ENCODE measurements around the gene CPXM2.

Gene CPXM2

DNA sequence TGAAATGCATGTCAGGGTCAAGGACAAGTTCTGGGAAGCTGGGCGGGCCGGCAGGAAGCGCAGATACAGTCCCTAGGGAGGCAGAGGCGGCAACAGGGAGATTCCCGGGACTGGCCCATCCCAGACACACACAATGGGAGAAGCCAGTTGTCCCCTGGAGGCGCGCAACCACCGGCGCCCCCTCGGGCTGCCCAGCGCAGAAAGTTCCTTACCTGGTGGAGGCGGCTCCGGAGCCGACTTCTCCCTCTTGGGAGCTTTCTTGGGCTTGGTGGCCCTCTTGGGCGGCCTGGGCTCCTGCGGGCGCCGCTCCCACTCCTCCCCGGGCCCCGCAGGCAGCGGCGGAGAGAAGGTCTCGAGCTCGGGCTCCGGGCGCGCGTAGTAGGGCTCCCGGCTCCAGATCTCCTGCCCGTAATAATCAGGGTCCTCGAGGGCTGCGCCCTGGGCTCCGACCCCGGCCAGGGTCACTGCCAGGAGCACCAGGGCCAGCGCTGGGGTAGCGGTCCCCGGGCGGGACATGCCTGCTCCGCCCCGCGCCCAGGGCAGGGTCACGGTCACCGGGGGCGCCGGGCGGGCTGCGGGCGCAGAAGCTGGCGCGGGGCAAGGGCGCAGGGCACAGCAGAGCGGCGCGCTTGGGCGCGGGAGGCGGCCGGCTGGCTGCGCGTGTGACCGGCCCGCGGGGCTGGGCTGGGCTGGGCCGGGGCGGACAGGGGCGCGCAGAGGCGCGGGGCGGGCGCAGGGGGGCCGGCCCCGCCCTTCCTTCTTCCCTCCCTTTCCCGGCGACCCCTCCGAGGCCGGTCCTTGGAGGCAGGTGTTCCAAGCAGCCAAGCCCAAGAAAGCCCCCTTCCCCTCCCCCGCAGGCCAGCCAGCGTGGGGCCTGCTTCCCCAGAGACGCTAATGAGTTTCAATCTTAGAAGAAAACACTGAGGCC is at the start of gene CPXM2:
Gene CPXM2, minus strand, starts transcription at position 664 of the 928 bp plus-strand sequence. Its CDS starts 148 bp downstream, at position 516.
- FAIRE-seq (no peak), DNase-seq (ENCODE audit: low spot score) (no peak)

DNA sequence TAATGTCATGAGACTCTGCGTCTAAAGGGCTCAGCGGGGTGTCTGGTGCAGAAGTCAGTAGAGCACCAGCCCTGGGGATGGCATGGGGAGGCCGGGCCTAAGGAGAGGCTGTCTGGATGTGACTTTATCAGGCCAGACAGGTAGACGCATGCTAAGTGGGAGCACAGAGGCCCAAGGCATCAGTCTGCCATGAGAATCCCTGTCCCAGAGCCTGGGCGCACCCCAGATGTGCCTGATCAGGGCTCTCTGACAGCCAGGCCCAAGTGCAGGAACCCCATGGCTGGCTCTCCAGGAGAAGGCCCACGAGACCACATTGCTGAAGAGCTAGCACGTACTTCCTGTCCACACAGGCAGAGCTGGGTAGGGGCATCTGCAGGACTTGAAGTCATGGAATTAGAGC is 48.0 kb upstream of the CPXM2 start:
- FAIRE-seq (no peak), DNase-seq (ENCODE audit: low spot score) (no peak)

GRCh38 chr10:123938890-123939289 is 47.3 kb upstream of the CPXM2 start:
- DNase-seq (ENCODE audit: low spot score) (no peak), FAIRE-seq (no peak)

DNA sequence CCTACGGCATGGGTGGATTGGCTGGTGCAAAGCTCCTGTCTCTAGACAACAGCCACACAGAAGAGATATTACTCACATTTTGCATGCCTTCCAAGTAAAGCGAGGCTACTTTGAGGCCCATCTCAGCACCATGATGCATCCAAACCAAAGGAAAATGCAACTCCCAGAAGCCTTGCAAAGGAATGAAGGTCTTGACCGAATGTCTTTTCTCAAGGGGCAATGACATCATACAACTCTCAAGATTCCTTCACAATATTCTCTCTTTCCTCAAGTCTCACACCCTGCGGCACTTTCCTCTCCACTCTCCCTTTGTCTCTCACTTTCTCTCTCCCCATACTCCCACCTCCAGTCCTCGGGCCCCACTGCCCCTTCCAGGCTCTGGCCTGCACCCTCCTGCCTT is 44.8 kb upstream of the CPXM2 start:
- FAIRE-seq = no peak

DNA sequence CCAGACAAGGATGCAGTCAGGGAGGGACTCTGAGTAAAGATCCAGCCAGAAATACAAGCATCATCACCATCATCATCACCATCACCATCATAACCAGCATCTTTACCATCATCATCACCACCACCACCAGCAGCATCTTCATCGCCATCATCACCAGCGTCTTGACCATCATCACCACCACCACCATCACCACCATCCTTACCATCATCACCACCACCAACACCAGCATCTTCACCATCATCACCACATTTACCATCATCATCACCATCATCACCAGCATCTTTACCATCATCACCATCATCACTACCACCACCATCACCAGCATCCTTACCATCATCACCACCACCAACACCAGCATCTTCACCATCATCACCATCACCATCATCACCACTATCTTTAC is 44.1 kb upstream of the CPXM2 start:
- DNase-seq (ENCODE audit: low spot score) (no peak), FAIRE-seq (no peak)

More for the DNA sequence above, 44.8 kb upstream of the CPXM2 start:
- no peak for DNase-seq (ENCODE audit: low spot score)

DNA sequence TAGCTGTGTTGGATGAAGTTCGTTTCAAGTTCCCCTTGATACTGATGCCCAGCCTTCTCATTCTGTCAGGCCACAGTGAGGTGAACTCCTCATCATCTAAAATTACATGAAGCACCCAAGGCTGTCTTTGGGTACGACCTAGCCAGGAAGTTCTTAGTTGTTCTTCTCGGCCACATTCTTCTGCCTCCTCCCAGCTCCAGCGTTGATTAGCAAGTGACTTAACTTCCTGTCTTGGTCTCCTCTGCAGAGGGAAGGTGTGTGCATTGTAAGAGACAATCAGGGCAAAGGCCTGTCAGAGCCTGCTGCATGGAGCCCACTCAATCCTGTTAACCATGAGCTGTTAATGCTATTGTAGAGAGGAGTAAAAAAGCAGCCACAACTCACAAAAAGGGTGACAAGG is 43.2 kb upstream of the CPXM2 start:
- DNase-seq (ENCODE audit: low spot score) (no peak), FAIRE-seq (no peak)

DNA sequence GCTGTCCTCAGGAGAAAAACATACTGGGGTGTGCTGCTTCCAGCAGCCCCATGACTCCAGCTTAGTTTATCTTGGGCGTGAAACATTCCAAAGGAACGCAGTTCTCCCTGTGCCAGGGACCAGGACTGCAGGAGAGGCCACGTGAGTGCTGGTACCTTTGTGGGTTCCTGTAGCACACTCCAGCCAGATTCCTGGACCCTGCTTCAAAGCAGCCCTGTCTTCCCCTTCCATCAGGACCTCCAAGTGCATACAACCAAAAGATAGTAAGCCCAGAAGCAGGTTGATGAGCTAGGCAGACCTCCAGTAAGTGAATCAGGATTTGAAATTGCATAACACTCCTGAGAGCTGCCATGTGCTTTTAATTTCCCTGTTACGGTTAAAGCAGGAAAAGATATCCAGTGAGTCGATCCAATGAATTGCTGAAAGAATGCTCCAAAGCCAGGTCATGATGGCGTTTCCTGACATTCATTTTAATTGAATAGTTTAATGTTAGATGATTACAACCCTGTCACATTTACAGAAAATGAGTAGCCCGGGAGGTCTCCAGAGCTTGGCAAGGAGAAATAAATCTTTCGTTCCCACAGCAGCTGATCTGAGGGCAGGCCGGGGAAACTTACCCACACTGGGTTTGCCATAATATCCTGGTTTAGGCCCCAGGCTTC is 38.9 kb upstream of the CPXM2 start:
- FAIRE-seq (no peak), DNase-seq (ENCODE audit: low spot score) (no peak)

GRCh38 chr10:123929791-123930190 is 38.2 kb upstream of the CPXM2 start:
- DNase-seq (ENCODE audit: low spot score) (no peak), FAIRE-seq (no peak)

- DNase-seq (ENCODE audit: low spot score) (no peak), FAIRE-seq (no peak)
These were observed 36.8 kb upstream of the CPXM2 start for GRCh38 chr10:123928427-123928826.

- DNase-seq (ENCODE audit: low spot score) = peak; percentile 61
These were observed 35.0 kb upstream of the CPXM2 start for GRCh38 chr10:123926401-123927264.

GRCh38 chr10:123922126-123922525 is 30.5 kb upstream of the CPXM2 start:
- FAIRE-seq = no peak
- DNase-seq (ENCODE audit: low spot score) = no peak

More at GRCh38 chr10:123926401-123927264, 35.0 kb upstream of the CPXM2 start:
- no peak for FAIRE-seq

DNA sequence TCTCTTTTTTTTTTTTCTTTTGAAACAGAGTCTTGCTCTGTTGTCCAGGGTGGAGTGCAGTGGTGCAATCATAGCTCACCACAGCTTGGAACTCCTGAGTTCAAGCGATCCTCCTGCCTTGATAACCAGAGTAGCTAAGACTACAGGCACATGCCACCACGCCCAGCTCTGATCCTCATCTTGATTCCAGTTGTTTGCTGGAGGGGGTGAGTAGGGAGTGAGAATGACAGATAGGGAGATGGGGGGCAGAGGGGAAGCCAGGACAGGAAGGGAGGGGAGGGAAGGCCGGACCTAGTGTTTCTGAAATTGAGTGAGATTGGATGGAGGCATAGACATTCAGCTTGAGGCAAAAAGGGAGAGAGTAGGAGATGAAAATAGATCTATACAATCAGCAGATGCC is 25.2 kb upstream of the CPXM2 start:
- DNase-seq (ENCODE audit: low spot score) (no peak), FAIRE-seq (no peak)

GRCh38 chr10:123913688-123914268 is 22.2 kb upstream of the CPXM2 start:
- DNase-seq (ENCODE audit: low spot score) (no peak), FAIRE-seq (no peak)

- no peak for FAIRE-seq
- no peak for DNase-seq (ENCODE audit: low spot score)
These were observed 21.3 kb upstream of the CPXM2 start for GRCh38 chr10:123912871-123913270.

DNA sequence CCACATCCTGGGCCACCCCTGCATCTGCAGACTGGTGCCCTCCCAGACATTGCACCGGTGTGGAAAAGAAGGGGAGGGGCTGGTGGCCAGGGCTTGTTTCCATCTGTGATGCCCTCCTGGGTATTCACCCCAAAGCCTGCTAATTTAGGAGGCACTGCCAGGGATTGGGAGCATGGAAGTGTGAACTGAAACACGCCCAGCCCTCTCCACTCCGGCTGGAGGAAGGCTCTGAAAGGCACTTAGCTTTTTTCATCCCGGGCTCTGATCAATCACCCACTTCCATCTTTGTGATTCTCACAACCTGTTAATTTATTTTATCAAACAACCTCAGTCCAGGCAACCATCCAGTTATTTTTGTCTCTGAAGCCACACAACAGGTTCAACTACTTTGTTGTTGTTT is 20.9 kb upstream of the CPXM2 start:
- DNase-seq (ENCODE audit: low spot score) (no peak), FAIRE-seq (no peak)

DNA sequence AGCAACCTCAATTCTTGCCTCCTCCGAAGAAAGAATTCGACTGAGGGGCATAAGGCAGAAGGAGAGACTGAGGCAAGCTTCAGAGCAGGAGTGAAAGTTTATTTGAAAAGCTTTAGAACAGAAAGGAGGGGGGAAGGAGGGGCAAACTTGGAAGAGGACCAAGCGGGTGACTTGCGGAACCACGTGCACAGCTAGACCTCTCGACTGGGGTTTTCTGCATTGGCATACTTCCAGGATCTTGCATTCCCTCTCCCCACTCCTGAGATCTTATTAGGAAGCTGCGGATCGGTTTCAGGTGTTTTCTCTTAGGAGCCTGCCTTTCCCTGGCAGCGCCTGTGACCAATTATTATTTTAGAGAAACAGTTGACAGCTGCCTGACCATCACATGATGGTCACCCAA is 20.3 kb upstream of the CPXM2 start:
- DNase-seq (ENCODE audit: low spot score) = no peak
- FAIRE-seq = no peak

- no peak for FAIRE-seq
These were observed 18.3 kb upstream of the CPXM2 start for GRCh38 chr10:123909866-123910265.

DNA sequence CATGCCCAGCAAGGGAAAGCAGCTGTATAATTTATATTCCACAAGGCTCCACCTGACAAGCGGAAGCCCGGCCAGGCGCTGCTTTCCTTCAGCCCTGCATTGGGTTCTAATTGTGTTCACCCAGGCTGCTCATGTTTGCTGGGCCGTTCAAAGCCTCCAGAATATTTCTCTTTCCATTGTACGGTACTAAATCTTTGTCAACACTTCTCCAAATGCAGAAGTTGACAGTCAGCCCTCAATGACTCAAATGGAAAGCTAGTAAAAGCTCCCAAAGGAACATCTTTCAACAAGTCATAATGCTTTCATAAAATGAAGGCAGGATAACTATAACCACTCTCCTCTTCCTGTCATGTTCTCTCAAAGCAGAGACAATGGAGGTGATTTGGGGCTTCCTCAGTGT is 17.8 kb upstream of the CPXM2 start:
- FAIRE-seq (no peak), DNase-seq (ENCODE audit: low spot score) (no peak)

More at GRCh38 chr10:123909866-123910265, 18.3 kb upstream of the CPXM2 start:
- DNase-seq (ENCODE audit: low spot score) = no peak

- no peak for FAIRE-seq
These were observed 16.8 kb upstream of the CPXM2 start for GRCh38 chr10:123908379-123908778.

GRCh38 chr10:123906884-123907652 is 15.5 kb upstream of the CPXM2 start:
- FAIRE-seq (no peak), DNase-seq (ENCODE audit: low spot score) (no peak)

More at GRCh38 chr10:123908379-123908778, 16.8 kb upstream of the CPXM2 start:
- no peak for DNase-seq (ENCODE audit: low spot score)
